B cell (primary cell): ENCODE data around the gene CAP1.

Experiments
- EZH2 ChIP-seq: IDR thresholded peaks from 2 replicates; pipeline ENCODE4 v1.6.1; 2012; ENCODE audit warnings: borderline replicate concordance, low read depth, mild to moderate bottlenecking, moderate library complexity, low read length; ENCODE audit not compliant: insufficient read depth, poor library complexity, severe bottlenecking
- TF ChIP-seq, protein P1 (sequence below): fragments of 200-600 bp; IDR thresholded peaks from one replicate; pipeline ENCODE4 v1.8.0; 2022; ENCODE audit warnings: antibody characterized with exemption, mild to moderate bottlenecking

DNA sequence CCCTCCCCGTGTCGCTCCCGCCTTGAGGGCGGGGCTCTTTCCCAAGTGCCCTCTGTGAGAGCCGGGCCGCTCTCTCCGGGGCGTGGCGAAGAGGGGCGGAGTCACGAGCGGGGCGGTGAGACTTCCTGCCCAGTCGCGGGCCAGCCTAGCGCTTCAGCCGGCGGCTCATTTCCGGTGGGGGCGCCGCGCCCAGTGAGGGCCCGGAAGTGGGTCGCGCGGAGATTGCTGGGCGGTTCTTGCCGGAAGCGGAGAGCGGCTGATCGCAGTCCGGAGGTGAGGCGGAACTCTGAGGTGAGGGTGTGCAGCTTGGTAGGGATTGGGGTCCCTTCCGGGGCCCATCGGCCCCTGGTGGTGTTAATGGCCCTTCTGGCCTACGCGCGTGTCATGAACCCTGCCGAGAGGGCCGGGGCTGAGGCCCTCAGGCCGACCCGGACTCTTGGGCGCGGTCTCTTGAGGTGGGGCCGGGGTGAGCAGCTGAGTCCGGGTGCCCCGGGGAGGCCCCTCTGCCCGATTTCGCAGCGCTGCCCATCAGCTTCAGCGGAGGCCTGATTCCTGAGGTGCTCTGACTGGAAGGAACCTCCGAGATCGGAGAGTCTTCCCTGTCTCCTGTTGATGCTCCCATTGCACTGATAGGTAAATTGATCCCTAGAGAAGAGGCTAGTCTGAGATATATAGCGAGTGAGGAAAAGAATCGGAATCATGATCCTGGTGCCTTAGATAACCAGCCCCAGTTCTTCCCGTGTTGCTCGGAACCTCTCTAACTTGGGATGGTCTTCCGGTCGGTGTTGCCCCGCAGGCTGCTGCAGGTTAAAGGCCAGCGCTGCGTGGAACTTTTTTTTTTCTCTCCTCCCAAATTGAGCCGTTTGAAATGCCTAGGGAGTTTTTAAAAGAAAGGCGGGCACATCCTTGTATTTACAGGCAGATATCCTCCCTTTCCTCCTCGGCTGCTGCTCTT, at the start of gene CAP1:
- TF ChIP-seq, protein P1, sequence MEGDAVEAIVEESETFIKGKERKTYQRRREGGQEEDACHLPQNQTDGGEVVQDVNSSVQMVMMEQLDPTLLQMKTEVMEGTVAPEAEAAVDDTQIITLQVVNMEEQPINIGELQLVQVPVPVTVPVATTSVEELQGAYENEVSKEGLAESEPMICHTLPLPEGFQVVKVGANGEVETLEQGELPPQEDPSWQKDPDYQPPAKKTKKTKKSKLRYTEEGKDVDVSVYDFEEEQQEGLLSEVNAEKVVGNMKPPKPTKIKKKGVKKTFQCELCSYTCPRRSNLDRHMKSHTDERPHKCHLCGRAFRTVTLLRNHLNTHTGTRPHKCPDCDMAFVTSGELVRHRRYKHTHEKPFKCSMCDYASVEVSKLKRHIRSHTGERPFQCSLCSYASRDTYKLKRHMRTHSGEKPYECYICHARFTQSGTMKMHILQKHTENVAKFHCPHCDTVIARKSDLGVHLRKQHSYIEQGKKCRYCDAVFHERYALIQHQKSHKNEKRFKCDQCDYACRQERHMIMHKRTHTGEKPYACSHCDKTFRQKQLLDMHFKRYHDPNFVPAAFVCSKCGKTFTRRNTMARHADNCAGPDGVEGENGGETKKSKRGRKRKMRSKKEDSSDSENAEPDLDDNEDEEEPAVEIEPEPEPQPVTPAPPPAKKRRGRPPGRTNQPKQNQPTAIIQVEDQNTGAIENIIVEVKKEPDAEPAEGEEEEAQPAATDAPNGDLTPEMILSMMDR: no peak
- TF ChIP-seq EZH2: no peak
